SK-N-SH (cell line): ENCODE data around the gene DNAJC13. TPM values are rescaled to one million over a fixed set of nuclear protein-coding genes. Genes with fewer than 3 reads are reported as not detected.

Source experiments
- CTCF ChIA-PET: fragments of 300-600, 350-600 bp; formaldehyde crosslinking; extraction: SDS; loops from one replicate; lab custom pipeline; 2021; lab: Yijun Ruan, JAX
- POLR2A ChIA-PET: fragments of 350-600 bp; sonication (Branson Sonifier 250); formaldehyde crosslinking; extraction: SDS; loops from one replicate; lab custom pipeline; 2020; ENCODE audit warnings: antibody characterized with exemption, inconsistent platforms; lab: Yijun Ruan, JAX
- DNase-seq: peaks from one replicate; pipeline ENCODE4 v3.0.0; 2012
- H2AFZ ChIP-seq: fragments of 200-600 bp; sonication (generic); 2 replicates; pipeline ENCODE4 v1.8.1; 2016; ENCODE audit warnings: antibody characterized with exemption, mild to moderate bottlenecking, low read depth
- H3F3A ChIP-seq: fragments of 200-600 bp; sonication (generic); replicated peaks from 2 replicates; pipeline ENCODE3; 2016; ENCODE audit warnings: antibody characterized with exemption, mild to moderate bottlenecking; ENCODE audit not compliant: insufficient read depth
- H3K27ac ChIP-seq, 2 experiments: fragments of 200-500 bp in 1 of 2; fragments of 200-600 bp in 1 of 2; sonication (Bioruptor generic) in 1 of 2; sonication (generic), shearing (Covaris generic) in 1 of 2; 2 replicates each; pipeline versions ENCODE4 v1.5.1 to v1.6.1; 2014 to 2016; ENCODE audit warnings: low read depth in 2 of 2, inconsistent platforms in 1 of 2, low read length in 1 of 2, mild to moderate bottlenecking in 1 of 2, mixed read lengths in 1 of 2
- H3K27me3 ChIP-seq: fragments of 200-600 bp; sonication (generic), shearing (Covaris generic); 2 replicates; pipeline ENCODE4 v1.6.1; 2016; ENCODE audit warnings: mixed run types; ENCODE audit not compliant: insufficient read depth
- H3K36me3 ChIP-seq, 2 experiments: fragments of 200-500 bp in 1 of 2; fragments of 200-600 bp in 1 of 2; sonication (Bioruptor generic) in 1 of 2; sonication (generic) in 1 of 2; replicated peaks in 1 of 2; 2 replicates each; pipeline versions ENCODE3 to v1.5.1; 2014 to 2016; ENCODE audit warnings: low read length in 1 of 2, mild to moderate bottlenecking in 1 of 2; ENCODE audit not compliant: insufficient read depth in 2 of 2, control insufficient read depth in 1 of 2
- H3K4me1 ChIP-seq, 2 experiments: fragments of 200-500 bp in 1 of 2; fragments of 200-600 bp in 1 of 2; sonication (Bioruptor generic) in 1 of 2; sonication (generic), shearing (Covaris generic) in 1 of 2; 2 replicates each; pipeline versions ENCODE4 v1.5.1 to v1.6.1; 2014 to 2016; ENCODE audit warnings: low read depth in 1 of 2, low read length in 1 of 2, mixed run types in 1 of 2; ENCODE audit not compliant: insufficient read depth in 2 of 2, control insufficient read depth in 1 of 2
- H3K4me2 ChIP-seq: fragments of 200-600 bp; sonication (generic), shearing (Covaris generic); 2 replicates; pipeline ENCODE4 v1.6.1; 2017; ENCODE audit warnings: mixed run types
- H3K4me3 ChIP-seq, 2 experiments: fragments of 200-500 bp in 1 of 2; fragments of 200-600 bp in 1 of 2; sonication (Bioruptor generic) in 1 of 2; sonication (generic), shearing (Covaris generic) in 1 of 2; 2 replicates each; pipeline versions ENCODE4 v1.5.1 to v1.8.1; 2014 to 2016; ENCODE audit warnings: low read depth in 2 of 2, inconsistent platforms in 1 of 2, low read length in 1 of 2, mild to moderate bottlenecking in 1 of 2, mixed read lengths in 1 of 2, moderate library complexity in 1 of 2
- H3K79me2 ChIP-seq: fragments of 200-600 bp; sonication (generic); 2 replicates; pipeline ENCODE4 v1.8.1; 2017; ENCODE audit warnings: mild to moderate bottlenecking; ENCODE audit not compliant: insufficient read depth
- H3K9ac ChIP-seq: fragments of 200-600 bp; sonication (generic); 2 replicates; pipeline ENCODE4 v1.6.1; 2017; ENCODE audit warnings: mixed run types
- H3K9me2 ChIP-seq: fragments of 200-600 bp; sonication (generic); 2 replicates; pipeline ENCODE4 v1.6.1; 2017; ENCODE audit warnings: mixed run types
- H3K9me3 ChIP-seq: fragments of 200-600 bp; sonication (generic); 2 replicates; pipeline ENCODE4 v1.6.1; 2017; ENCODE audit warnings: mixed run types, mild to moderate bottlenecking, moderate library complexity
- H4K20me1 ChIP-seq: fragments of 200-600 bp; sonication (generic); 2 replicates; pipeline ENCODE4 v1.6.1; 2017; ENCODE audit warnings: mild to moderate bottlenecking, mixed run types; ENCODE audit not compliant: insufficient read depth
- CHD2 ChIP-seq: fragments of 150-350 bp; IDR thresholded peaks from 2 replicates; pipeline ENCODE4 v1.6.1; 2018; ENCODE audit warnings: low read length; ENCODE audit not compliant: partially characterized antibody
- ELF1 ChIP-seq: IDR thresholded peaks from 2 replicates; pipeline ENCODE4 v1.4.0; 2012
- EP300 ChIP-seq, 2 experiments: IDR thresholded peaks; 2 replicates each; pipeline versions ENCODE4 v1.4.0 to v1.6.1; 2012; ENCODE audit warnings: borderline replicate concordance in 1 of 2, low read depth in 1 of 2, low read length in 1 of 2
- FOSL2 ChIP-seq: IDR thresholded peaks from 2 replicates; pipeline ENCODE4 v1.4.0; 2012; ENCODE audit warnings: low read depth, mild to moderate bottlenecking, moderate library complexity, borderline replicate concordance
- GABPA ChIP-seq: IDR thresholded peaks from 2 replicates; pipeline ENCODE4 v1.4.0; 2012; ENCODE audit warnings: low read depth, mild to moderate bottlenecking
- GATA2 ChIP-seq: sonication (generic); formaldehyde crosslinking; IDR thresholded peaks from 2 replicates; pipeline ENCODE4 v1.5.0; 2020; ENCODE audit warnings: mild to moderate bottlenecking, missing genetic modification reagents
- JUND ChIP-seq: IDR thresholded peaks from 2 replicates; pipeline ENCODE4 v1.4.0; 2012
- MEF2A ChIP-seq: IDR thresholded peaks from 2 replicates; pipeline ENCODE4 v1.4.0; 2012; ENCODE audit warnings: low read depth, borderline replicate concordance
- MXI1 ChIP-seq: IDR thresholded peaks from 2 replicates; pipeline ENCODE4 v1.6.1; 2012; ENCODE audit warnings: mild to moderate bottlenecking, low read depth, low read length, improper control_type of control experiment
- NRF1 ChIP-seq: IDR thresholded peaks from 2 replicates; pipeline ENCODE4 v1.6.1; 2012; ENCODE audit warnings: low read depth, mild to moderate bottlenecking, low read length
- RFX5 ChIP-seq: IDR thresholded peaks from 2 replicates; pipeline ENCODE4 v1.6.1; 2012; ENCODE audit warnings: mild to moderate bottlenecking, improper control_type of control experiment, low read length
- SIN3A ChIP-seq: IDR thresholded peaks from 2 replicates; pipeline ENCODE4 v1.6.1; 2012; ENCODE audit warnings: low read depth, mild to moderate bottlenecking, low read length, moderate library complexity, borderline replicate concordance
- TAF1 ChIP-seq: IDR thresholded peaks from 2 replicates; pipeline ENCODE4 v1.6.1; 2012; ENCODE audit warnings: low read depth, mild to moderate bottlenecking, low read length, moderate library complexity, borderline replicate concordance
- TCF12 ChIP-seq: IDR thresholded peaks from 2 replicates; pipeline ENCODE4 v1.4.0; 2012
- TEAD4 ChIP-seq: IDR thresholded peaks from 2 replicates; pipeline ENCODE4 v1.4.0; 2012; ENCODE audit warnings: mild to moderate bottlenecking, borderline replicate concordance; ENCODE audit not compliant: insufficient read depth
- WGBS: methylation state at CpG from one replicate; pipeline ENCODE4 v1.1.6; 2017; ENCODE audit warnings: low lambda C conversion rate; 5-methylcytosine and 5-hydroxymethylcytosine counted together
- polyA plus RNA-seq, 3 experiments: library from polyadenylated mRNA; depleted of rRNA; stranded (reverse); fragments of >200 nt; gene quantifications; 2 replicates each; pipeline ENCODE4 v1.2.3, GENCODE V29; 2012
- TF ChIP-seq, protein P1 (sequence below): IDR thresholded peaks from 2 replicates; pipeline ENCODE4 v1.4.0; 2012; ENCODE audit warnings: low read depth, borderline replicate concordance
- TF ChIP-seq, protein P2 (sequence below): IDR thresholded peaks from 2 replicates; pipeline ENCODE4 v1.4.0; 2012; ENCODE audit warnings: low read depth, borderline replicate concordance
- TF ChIP-seq, protein P3 (sequence below): IDR thresholded peaks from 2 replicates; pipeline ENCODE4 v1.6.1; 2012; ENCODE audit warnings: mild to moderate bottlenecking, low read depth, low read length, moderate library complexity

DNAJC13 gene
- polyA plus RNA-seq, 1 of the 3 experiments (the other 2 are of a cell fraction) = 10.8 TPM

DNA sequence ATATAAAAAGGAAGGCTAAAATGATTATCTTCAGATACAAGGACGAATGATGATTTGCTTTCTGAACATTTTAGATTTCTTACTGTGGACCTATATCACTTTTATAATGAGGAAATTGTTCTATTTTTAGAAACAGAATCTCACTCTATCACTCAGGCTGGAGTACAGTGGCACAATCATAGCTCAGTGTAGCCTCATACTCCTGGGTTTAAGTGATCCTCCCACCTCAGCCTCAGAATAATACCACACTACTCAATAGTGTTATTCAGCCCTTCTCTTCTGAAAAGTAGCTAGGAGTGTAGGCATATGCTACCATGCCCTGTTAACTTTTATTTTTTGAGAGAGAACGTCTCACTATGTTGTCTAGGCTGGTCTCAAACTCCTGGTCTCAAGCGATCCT is 15.8 kb downstream of the DNAJC13 start (continued):
- TF ChIP-seq CHD2 = no peak
- no peak for TF ChIP-seq FOSL2
- TF ChIP-seq GABPA = no peak
- TF ChIP-seq GATA2 (CRISPR knock-in tag) = no peak
- no peak for TF ChIP-seq MXI1
- no peak for TF ChIP-seq TAF1
- TF ChIP-seq NRF1 = no peak
- no peak for TF ChIP-seq ELF1
- TF ChIP-seq, protein P1, sequence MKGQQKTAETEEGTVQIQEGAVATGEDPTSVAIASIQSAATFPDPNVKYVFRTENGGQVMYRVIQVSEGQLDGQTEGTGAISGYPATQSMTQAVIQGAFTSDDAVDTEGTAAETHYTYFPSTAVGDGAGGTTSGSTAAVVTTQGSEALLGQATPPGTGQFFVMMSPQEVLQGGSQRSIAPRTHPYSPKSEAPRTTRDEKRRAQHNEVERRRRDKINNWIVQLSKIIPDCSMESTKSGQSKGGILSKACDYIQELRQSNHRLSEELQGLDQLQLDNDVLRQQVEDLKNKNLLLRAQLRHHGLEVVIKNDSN = no peak

DNA sequence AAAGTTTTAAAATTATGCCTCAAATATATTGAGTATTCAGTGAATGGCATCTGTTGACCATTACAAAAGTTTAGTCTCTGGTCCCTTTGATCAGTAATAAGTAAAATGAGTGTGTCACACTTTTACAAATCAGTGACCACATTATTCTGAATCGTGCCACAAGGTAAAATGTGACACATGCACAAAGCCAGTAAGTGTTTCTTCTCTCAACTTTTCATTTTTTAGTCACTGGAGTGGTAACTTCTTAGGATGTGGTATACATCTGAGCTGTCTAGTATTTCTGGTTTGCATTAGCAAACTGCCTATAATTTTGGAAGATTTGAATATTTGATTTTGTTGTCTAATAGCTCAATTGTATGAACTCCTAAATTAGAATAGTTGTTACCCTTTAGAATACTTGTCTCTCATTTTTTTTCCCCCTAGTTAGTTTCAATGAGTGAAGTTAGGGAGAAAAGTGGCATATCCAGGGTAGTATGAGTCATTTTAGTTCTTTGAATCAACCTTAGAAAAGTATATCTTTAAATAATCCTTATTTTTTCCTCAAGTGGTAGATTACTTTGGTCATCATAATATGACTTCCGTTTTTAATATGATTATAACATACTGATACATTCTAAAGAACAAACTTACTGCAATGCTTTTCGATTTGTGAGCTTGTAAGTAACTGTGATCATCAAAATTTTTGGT is 18.1 kb downstream of the DNAJC13 start:
- H3K79me2 ChIP-seq = peaks cover 75% of the 10 kb centered on the region
- no peaks in the 10 kb centered on the region for H3K9me2 ChIP-seq
- POLR2A ChIA-PET = no interaction called here
- H3K4me1 ChIP-seq = peaks cover 3 to 14% of the 10 kb centered on the region in 2 experiments; a peak in 3 of 4 replicates
- TF ChIP-seq CHD2 (no peak), MXI1 (no peak), RFX5 (no peak), GABPA (no peak), MEF2A (no peak), TEAD4 (no peak), SIN3A (no peak), EP300 (IDR thresholded peaks at IDR 0.05; ENCODE audit: borderline replicate concordance in 1 of 2, low read depth in 1 of 2, low read length in 1 of 2) (no peak), FOSL2 (no peak), JUND (no peak), TCF12 (no peak)
- TF ChIP-seq, protein P1 = no peak
- TF ChIP-seq, protein P2, sequence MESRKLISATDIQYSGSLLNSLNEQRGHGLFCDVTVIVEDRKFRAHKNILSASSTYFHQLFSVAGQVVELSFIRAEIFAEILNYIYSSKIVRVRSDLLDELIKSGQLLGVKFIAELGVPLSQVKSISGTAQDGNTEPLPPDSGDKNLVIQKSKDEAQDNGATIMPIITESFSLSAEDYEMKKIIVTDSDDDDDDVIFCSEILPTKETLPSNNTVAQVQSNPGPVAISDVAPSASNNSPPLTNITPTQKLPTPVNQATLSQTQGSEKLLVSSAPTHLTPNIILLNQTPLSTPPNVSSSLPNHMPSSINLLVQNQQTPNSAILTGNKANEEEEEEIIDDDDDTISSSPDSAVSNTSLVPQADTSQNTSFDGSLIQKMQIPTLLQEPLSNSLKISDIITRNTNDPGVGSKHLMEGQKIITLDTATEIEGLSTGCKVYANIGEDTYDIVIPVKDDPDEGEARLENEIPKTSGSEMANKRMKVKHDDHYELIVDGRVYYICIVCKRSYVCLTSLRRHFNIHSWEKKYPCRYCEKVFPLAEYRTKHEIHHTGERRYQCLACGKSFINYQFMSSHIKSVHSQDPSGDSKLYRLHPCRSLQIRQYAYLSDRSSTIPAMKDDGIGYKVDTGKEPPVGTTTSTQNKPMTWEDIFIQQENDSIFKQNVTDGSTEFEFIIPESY = no peak
- TF ChIP-seq, protein P3, sequence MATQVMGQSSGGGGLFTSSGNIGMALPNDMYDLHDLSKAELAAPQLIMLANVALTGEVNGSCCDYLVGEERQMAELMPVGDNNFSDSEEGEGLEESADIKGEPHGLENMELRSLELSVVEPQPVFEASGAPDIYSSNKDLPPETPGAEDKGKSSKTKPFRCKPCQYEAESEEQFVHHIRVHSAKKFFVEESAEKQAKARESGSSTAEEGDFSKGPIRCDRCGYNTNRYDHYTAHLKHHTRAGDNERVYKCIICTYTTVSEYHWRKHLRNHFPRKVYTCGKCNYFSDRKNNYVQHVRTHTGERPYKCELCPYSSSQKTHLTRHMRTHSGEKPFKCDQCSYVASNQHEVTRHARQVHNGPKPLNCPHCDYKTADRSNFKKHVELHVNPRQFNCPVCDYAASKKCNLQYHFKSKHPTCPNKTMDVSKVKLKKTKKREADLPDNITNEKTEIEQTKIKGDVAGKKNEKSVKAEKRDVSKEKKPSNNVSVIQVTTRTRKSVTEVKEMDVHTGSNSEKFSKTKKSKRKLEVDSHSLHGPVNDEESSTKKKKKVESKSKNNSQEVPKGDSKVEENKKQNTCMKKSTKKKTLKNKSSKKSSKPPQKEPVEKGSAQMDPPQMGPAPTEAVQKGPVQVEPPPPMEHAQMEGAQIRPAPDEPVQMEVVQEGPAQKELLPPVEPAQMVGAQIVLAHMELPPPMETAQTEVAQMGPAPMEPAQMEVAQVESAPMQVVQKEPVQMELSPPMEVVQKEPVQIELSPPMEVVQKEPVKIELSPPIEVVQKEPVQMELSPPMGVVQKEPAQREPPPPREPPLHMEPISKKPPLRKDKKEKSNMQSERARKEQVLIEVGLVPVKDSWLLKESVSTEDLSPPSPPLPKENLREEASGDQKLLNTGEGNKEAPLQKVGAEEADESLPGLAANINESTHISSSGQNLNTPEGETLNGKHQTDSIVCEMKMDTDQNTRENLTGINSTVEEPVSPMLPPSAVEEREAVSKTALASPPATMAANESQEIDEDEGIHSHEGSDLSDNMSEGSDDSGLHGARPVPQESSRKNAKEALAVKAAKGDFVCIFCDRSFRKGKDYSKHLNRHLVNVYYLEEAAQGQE = no peak
- no peak overlapping the region for H3K4me3 ChIP-seq
- no peaks in the 10 kb centered on the region for H3K9me3 ChIP-seq
- H3K4me2 ChIP-seq = peak overlapping the region; percentile 7; the same call in 1 of the 2 replicates
- no peak overlapping the region for H2AFZ ChIP-seq
- no peaks in the 10 kb centered on the region for H3K27me3 ChIP-seq
- peaks cover 30% of the 10 kb centered on the region for H3F3A ChIP-seq
- 74% methylated on average over 3 of the region's 3 CpGs for WGBS
- peak overlapping the region; percentile 47 to 53; a peak in 3 of 4 replicates for H3K27ac ChIP-seq
- peaks cover 4% of the 10 kb centered on the region; the same call in 1 of the 2 replicates for H4K20me1 ChIP-seq
- CTCF ChIA-PET = interaction anchor here (1.0 kb wide), 1 partner anchor 12 kb away, joined by 5 read pairs; no protein-coding TSS in a partner anchor
- H3K9ac ChIP-seq = no peak overlapping the region
- DNase-seq = no peak
- H3K36me3 ChIP-seq = peaks cover 27 to 42% of the 10 kb centered on the region in 2 experiments
